Small intestine (tissue), 7 donors: Measurements from ENCODE around the gene ACVR2B. TPM values are rescaled to one million over a fixed set of nuclear protein-coding genes. Genes with fewer than 3 reads are reported as not detected.
"Not testable (repeated sequence)": the region's sequence is repeated elsewhere in the genome, so short reads cannot be mapped to it uniquely, and the experiment has no call there.

ENCODE experiments used
- DNase-seq, 2 donors: peaks; one replicate each; pipeline versions ENCODE4 v3.0.0 to v3.0.0-alpha.2; 2013
- FAIRE-seq: peaks from 2 replicates; lab custom pipeline; 2012; peaks lifted over from hg19 to GRCh38; lab: Jason Lieb, UNC
- H3K27ac ChIP-seq, 3 donors: one replicate each; pipeline ENCODE4 v1.5.1; 2013; ENCODE audit warnings: low read length in 2 of 3, mild to moderate bottlenecking in 2 of 3, control low read depth in 1 of 3, inconsistent platforms in 1 of 3, low read depth in 1 of 3, moderate library complexity in 1 of 3
- H3K27me3 ChIP-seq, 3 donors: one replicate each; pipeline ENCODE4 v1.6.1; 2013; ENCODE audit warnings: low read length in 3 of 3, inconsistent platforms in 1 of 3; ENCODE audit not compliant: control insufficient read depth in 3 of 3, insufficient read depth in 3 of 3
- H3K36me3 ChIP-seq, 3 donors: one replicate each; pipeline ENCODE4 v1.6.1; 2013; ENCODE audit warnings: low read length in 3 of 3, inconsistent platforms in 1 of 3, low read depth in 1 of 3, mild to moderate bottlenecking in 1 of 3, moderate library complexity in 1 of 3; ENCODE audit not compliant: control insufficient read depth in 3 of 3, insufficient read depth in 2 of 3
- H3K4me1 ChIP-seq, 3 donors: one replicate each; pipeline ENCODE4 v1.6.1; 2013; ENCODE audit warnings: low read length in 2 of 3, inconsistent platforms in 1 of 3, low read depth in 1 of 3, mild to moderate bottlenecking in 1 of 3, moderate library complexity in 1 of 3; ENCODE audit not compliant: control insufficient read depth in 3 of 3, insufficient read depth in 2 of 3
- H3K4me3 ChIP-seq, 3 donors: one replicate each; pipeline ENCODE4 v1.5.1; 2013; ENCODE audit warnings: low read length in 3 of 3, control low read depth in 1 of 3, inconsistent platforms in 1 of 3, low read depth in 1 of 3, mild to moderate bottlenecking in 1 of 3, moderate library complexity in 1 of 3
- H3K9me3 ChIP-seq, 2 donors: one replicate each; pipeline ENCODE4 v1.6.1; 2013; ENCODE audit warnings: low read depth in 1 of 2, low read length in 1 of 2; ENCODE audit not compliant: control insufficient read depth in 2 of 2, insufficient read depth in 1 of 2
- WGBS, 3 donors: extraction: QIAGEN DNeasy Blood & Tissue Kit; methylation state at CpG; one replicate each; pipeline ENCODE4 v1.1.7; 2013; 5-methylcytosine and 5-hydroxymethylcytosine counted together
- polyA plus RNA-seq, 4 donors: library from polyadenylated mRNA; stranded (reverse) in 3 of 4; unstranded in 1 of 4; fragments of 200-250 nt in 3 of 4; fragments of 120-200 nt in 1 of 4; gene quantifications; one replicate each; pipeline versions ENCODE4 v1.2.1 to v1.2.3, GENCODE V29; 2013
- donor health status: healthy with polysubstance abuse.
- donor health status: control.
- donor health status: control.
- donor health status: Bipolar disorder and iron deficiency.
- donor health status: healthy.

ACVR2B gene
- polyA plus RNA-seq, 4 donors = 0.22 to 8.3 (median 1.1) TPM

DNA sequence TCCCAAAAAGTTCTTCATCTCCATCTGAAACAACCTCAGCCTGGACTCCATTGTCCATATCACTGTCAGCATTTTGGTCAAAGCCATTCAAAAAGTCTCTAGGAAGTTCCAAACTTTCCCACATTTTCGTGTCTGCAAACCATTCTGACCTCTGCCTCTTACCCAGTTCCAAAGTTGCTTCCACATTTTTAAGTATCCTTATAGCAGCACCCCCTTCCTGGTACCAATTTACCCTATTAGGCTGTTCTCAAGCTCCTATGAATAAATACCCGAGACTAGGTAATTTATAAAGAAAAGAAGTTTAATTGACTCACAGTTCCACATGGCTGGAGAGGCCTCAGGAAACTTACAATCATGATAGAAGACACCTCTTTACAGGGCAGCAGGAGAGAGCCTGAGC lies 20.0 kb upstream of the ACVR2B start:
- not testable (repeated sequence) for DNase-seq, FAIRE-seq, H3K36me3 ChIP-seq, H3K4me3 ChIP-seq, H3K27me3 ChIP-seq, H3K4me1 ChIP-seq, H3K27ac ChIP-seq
- WGBS, 3 donors = 68 to 74% (median 71%) methylated on average over 2 of the region's 2 CpGs
- peaks cover 5 to 46% of the 10 kb centered on the region in 2 donors for H3K9me3 ChIP-seq

DNA sequence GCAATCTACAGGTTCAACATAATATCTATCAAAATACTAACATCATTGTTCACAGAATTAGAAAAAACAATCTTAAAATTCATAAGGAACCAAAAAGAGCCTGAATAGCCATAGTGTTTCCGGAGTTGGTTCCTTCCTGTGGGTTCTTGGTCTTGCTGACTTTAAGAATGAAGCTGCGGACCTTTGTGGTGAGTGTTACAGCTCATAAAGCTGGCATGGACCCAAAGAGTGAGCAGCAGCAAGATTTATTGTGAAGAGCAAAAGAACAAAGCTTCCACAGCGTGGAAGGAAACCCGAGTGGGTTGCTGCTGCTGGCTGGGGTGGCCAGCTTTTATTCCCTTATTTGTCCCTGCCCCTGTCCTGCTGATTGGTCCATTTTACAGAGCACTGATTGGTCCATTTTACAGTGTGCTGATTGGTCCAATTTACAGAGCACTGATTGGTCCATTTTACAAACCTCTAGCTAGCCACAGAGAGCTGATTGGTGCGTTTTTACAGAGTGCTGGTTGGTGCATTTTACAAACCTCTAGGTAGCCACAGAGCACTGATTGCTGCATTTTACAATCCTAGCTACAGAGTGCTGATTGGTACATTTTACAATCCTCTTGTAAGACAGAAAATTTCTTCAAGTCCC lies 15.1 kb upstream of the ACVR2B start:
- not testable (repeated sequence) for H3K27ac ChIP-seq, H3K4me3 ChIP-seq, H3K36me3 ChIP-seq, H3K27me3 ChIP-seq, H3K4me1 ChIP-seq, FAIRE-seq
- peaks cover 0 to 31% of the 10 kb centered on the region in 2 donors for H3K9me3 ChIP-seq
- WGBS, 3 donors = 69 to 83% (median 71%) methylated on average over 5 of the region's 5 CpGs
- peak in 1 of 2 donors; percentile 34 for DNase-seq

DNA sequence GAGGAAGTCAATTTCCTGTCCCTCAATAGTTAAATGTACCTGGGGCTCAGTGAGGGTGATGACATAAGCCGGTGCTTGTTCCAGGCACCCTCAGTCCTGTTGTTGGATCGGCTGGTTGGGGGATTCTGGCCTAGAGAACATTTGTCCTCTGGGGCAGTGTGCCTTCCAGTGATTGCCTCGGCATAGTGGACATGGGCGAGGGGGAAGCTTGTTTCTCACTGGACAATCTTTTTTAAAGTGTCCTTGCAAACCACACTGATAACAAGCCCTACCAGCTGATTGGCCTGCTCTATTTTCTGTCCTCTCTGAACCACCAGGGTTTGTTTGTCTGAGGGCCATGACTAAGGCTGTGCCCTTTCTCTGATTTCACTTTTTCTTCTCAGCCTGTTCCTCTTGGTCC lies 10.5 kb upstream of the ACVR2B start:
- not testable (repeated sequence) for FAIRE-seq, H3K36me3 ChIP-seq, DNase-seq, H3K27ac ChIP-seq, H3K4me3 ChIP-seq, H3K27me3 ChIP-seq, H3K4me1 ChIP-seq
- 62 to 89% (median 85%) methylated on average over 4 of the region's 4 CpGs for WGBS, 3 donors
- peaks cover 0 to 14% of the 10 kb centered on the region in 2 donors for H3K9me3 ChIP-seq

DNA sequence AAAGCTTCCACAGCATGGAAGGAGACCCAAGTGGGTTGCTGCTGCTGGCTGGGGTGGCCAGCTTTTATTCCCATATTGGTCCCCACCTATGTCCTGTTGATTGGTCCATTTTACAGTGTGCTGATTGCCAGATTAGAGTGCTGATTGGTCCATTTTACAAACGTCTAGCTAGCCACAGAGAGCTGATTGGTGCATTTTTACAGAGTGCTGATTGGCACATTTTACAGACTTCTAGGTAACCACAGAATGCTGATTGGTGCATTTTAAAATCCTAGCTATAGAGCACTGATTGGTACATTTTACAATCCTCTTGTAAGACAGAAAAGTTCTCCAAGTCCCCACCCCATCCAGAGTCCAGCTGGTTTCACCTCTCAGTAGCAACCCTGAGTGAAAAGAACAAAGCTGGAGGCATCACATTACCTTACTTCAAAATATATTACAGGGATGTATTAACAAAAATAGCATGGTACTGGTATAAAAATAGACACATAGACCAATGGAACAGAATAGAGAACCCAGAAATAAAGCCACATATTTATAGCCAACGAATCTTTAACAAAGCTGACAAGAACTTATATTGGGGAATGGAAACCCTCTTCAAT lies 7.5 kb upstream of the ACVR2B start:
- Histone ChIP-seq H3K36me3 (no peaks in the 10 kb centered on the region), H3K27me3 (no peaks in the 10 kb centered on the region), H3K9me3 (peaks cover 0 to 10% of the 10 kb centered on the region in 2 donors), H3K4me3 (no peak overlapping the region), H3K27ac (no peak overlapping the region), H3K4me1 (no peaks in the 10 kb centered on the region)
- no peak for DNase-seq
- FAIRE-seq = no peak
- WGBS, 3 donors = 67 to 78% (median 78%) methylated on average over 2 of the region's 2 CpGs

DNA sequence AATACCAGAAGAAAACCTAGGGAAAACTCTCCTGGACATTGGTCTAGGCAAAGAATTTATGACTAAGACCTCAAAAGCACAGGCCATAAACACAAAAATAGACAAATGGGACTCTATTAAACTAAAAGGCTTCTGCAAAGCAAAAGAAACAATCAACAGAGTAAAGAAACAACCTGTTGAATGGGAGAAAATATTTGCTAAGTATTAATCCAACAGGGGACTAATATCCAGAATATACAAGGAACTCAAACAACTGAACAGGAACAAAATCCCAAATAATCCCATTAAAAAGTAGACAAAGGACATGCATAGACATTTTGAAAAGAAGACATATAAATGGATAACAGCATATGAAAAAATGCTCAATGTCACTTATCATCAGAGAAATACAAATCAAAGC lies 6.9 kb upstream of the ACVR2B start:
- H3K27ac ChIP-seq = no peak overlapping the region
- DNase-seq = no peak
- H3K27me3 ChIP-seq = no peaks in the 10 kb centered on the region
- peaks cover 0 to 11% of the 10 kb centered on the region in 2 donors for H3K9me3 ChIP-seq
- no peaks in the 10 kb centered on the region for H3K36me3 ChIP-seq
- H3K4me1 ChIP-seq = no peaks in the 10 kb centered on the region
- H3K4me3 ChIP-seq = no peak overlapping the region
- FAIRE-seq = no peak

DNA sequence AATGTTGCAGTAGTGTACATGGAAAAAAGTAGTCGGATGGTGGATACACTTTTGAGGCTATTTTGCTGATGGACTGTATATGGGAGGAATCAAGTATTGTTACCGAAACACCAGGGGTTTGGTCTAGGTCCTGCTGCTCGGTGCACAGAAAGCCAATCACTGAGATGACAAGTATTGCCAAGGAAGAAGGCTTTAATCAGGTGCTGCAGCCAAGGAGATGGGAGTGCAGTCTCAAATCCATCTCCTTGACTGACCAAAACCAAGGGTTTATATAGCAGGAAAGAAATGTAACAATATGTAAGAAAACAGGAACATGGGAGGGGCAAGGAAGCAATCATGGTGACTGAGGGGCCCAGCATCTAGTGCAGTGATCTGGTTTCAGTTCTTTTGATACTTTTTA lies 2.8 kb upstream of the ACVR2B start:
- H3K27me3 ChIP-seq = no peaks in the 10 kb centered on the region
- 96 to 99% (median 96%) methylated on average over 3 of the region's 3 CpGs for WGBS, 3 donors
- H3K4me3 ChIP-seq = no peak overlapping the region
- H3K9me3 ChIP-seq = peaks cover 0 to 11% of the 10 kb centered on the region in 2 donors
- no peak overlapping the region for H3K27ac ChIP-seq
- DNase-seq (no peak), FAIRE-seq (no peak)
- peaks cover 0 to 2% (median 0%) of the 10 kb centered on the region in 3 donors for H3K36me3 ChIP-seq
- H3K4me1 ChIP-seq = peaks cover 0 to 8% (median 0%) of the 10 kb centered on the region in 3 donors

DNA sequence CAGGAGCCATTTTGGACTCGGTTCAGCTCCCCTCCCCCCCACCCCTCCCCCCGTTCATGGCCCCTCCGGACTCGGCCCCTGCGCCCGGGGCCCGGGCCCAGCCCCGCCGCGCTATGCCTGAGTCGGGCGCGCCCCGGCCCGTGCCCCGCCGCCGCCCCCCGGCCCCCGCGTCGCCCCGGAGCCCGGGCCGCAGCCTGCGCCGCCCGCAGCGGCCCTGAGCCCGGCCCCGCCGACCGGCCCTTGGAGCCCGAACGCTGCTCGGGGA lies 155 bp downstream of the ACVR2B start:
- peak overlapping the region; percentile 73 to 89 (median 83) for H3K4me3 ChIP-seq
- peaks cover 0 to 9% of the 10 kb centered on the region in 2 donors for H3K9me3 ChIP-seq
- H3K4me1 ChIP-seq = peaks cover 0 to 35% (median 2%) of the 10 kb centered on the region in 3 donors
- H3K27me3 ChIP-seq = no peaks in the 10 kb centered on the region
- DNase-seq = no peak
- WGBS, 3 donors = 0 to 6% (median 1%) methylated on average over 7 to 36 of the region's 36 CpGs
- FAIRE-seq = no peak
- H3K36me3 ChIP-seq = peaks cover 0 to 5% (median 0%) of the 10 kb centered on the region in 3 donors
- peak overlapping the region; percentile 87 to 96 (median 94) for H3K27ac ChIP-seq

DNA sequence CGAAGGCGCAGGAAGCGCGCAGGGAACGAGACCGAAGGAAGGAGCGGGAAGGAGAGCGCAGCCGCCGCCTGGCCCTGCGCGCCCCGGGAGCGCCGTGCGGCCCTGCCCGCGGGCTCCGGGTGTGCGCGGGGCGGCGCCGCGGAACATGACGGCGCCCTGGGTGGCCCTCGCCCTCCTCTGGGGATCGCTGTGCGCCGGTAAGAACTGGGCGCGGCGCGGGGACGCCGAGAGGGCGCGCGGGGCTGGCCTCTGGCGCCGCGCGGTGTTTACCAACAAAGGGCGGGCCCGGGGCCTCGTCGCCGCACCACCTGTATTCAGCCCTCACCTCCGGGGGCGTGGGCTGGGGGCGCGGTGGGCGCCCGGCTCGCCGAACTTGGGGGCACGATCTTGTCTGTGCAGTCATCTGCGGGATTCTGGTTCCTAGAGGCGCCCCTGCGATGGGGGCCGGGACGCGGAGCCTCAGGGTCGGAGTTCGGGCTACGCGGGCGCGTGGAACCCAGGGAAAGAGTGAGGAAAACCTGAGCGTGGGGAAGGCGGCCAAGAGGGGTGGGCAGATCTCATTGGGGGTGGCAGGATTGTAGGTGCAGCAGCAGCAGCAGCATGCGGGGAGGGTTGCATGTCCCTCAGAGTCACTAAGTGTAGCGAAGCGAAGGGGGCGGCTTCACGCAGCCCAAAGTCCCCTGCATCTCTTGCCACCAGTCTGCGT lies 641 bp downstream of the ACVR2B start:
- Histone ChIP-seq H3K36me3 (peaks cover 0 to 7% (median 0%) of the 10 kb centered on the region in 3 donors), H3K27me3 (no peaks in the 10 kb centered on the region), H3K27ac (peak overlapping the region; percentile 87 to 96 (median 94)), H3K4me1 (peaks cover 0 to 35% (median 2%) of the 10 kb centered on the region in 3 donors), H3K4me3 (peak overlapping the region; percentile 73 to 89 (median 83)), H3K9me3 (peaks cover 0 to 9% of the 10 kb centered on the region in 2 donors)
- DNase-seq (peak; percentile 75 to 87), FAIRE-seq (no peak)
- 0 to 1% (median 0%) methylated on average over 50 to 78 of the region's 78 CpGs for WGBS, 3 donors
